ENCODE results near the gene CHI3L1. TPM values are rescaled to one million over a fixed set of nuclear protein-coding genes. Genes with fewer than 3 reads are reported as not detected.

The CHI3L1 gene
- total RNA-seq, 2 experiments from 2014 or later, result not detected

DNA sequence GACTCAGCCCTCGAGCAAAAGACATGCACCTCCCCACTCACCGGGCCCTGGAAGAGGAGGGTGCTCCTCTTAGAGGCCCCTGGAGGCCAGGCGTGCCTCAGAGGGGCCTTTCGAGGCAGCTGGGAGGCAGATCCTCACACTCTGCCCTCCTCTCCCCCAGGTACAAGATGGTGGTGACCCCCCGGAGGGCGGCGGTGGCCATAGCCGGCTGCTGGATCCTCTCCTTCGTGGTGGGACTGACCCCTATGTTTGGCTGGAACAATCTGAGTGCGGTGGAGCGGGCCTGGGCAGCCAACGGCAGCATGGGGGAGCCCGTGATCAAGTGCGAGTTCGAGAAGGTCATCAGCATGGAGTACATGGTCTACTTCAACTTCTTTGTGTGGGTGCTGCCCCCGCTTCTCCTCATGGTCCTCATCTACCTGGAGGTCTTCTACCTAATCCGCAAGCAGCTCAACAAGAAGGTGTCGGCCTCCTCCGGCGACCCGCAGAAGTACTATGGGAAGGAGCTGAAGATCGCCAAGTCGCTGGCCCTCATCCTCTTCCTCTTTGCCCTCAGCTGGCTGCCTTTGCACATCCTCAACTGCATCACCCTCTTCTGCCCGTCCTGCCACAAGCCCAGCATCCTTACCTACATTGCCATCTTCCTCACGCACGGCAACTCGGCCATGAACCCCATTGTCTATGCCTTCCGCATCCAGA is 21.3 kb downstream of the CHI3L1 start:
- ChIA-PET CTCF (interaction anchor here (1.4 kb wide), 1 partner anchor 125 kb away, joined by 4 read pairs; no protein-coding TSS in a partner anchor), POLR2A (no interaction called here)
- Mint-ChIP-seq H3K4me3 (no peak overlapping the region), H3K27ac (no peak overlapping the region), H3K27me3 (ENCODE audit: low read depth) (peaks cover 14% of the 10 kb centered on the region), H3K9me3 (ENCODE audit: insufficient read depth) (no peaks in the 10 kb centered on the region), H3K4me1 (ENCODE audit: low read depth) (peaks cover 2% of the 10 kb centered on the region), H3K36me3 (ENCODE audit: low read depth) (no peaks in the 10 kb centered on the region)
- DNase-seq, result no peak
- ATAC-seq, result no peak

DNA sequence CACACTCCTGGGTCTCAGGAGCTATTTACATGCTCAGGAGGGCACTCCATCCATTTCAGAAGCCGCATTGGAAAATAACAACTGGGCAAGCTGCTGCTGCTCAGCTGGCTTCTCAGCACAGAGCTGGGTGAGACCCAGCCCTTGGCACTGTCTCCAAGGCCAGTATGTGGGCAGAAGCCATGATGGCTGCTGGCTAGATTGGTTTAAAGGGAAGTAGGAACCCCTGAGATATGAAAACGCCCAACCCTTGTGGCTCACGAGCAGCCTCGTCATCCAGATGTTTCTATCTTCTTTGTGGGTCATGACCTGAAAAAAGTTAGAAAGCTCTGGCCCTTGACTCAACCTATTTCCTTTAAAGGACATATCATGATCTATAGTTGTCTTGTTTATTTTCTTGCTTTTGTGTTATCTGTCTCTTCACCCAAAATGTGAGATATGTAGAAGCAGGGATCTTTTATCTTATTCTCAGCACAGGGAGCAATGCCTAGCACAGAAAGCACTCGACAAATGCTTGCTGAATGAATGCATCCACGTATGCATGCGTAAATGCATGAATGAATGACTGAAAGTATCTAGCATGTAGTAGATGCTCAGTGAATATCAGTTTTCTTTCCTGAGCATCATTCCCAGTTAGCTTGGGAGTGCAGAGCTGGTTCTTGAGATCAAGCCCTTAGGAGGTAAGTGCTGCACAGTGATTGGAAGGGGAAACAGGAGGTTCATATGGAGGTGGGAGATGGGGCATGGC is 22.4 kb downstream of the CHI3L1 start:
- POLR2A ChIA-PET, result no interaction called here
- H3K27ac Mint-ChIP-seq, result no peak overlapping the region
- CTCF ChIA-PET, result interaction anchor here (1.4 kb wide), 1 partner anchor 124 kb away, joined by 4 read pairs; no protein-coding TSS in a partner anchor
- H3K9me3 Mint-ChIP-seq (ENCODE audit: insufficient read depth), result no peaks in the 10 kb centered on the region
- H3K4me1 Mint-ChIP-seq (ENCODE audit: low read depth), result peaks cover 2% of the 10 kb centered on the region
- no peak overlapping the region for H3K4me3 Mint-ChIP-seq
- no peak for ATAC-seq
- H3K36me3 Mint-ChIP-seq (ENCODE audit: low read depth), result no peaks in the 10 kb centered on the region
- DNase-seq, result no peak
- peaks cover 20% of the 10 kb centered on the region for H3K27me3 Mint-ChIP-seq (ENCODE audit: low read depth)

DNA sequence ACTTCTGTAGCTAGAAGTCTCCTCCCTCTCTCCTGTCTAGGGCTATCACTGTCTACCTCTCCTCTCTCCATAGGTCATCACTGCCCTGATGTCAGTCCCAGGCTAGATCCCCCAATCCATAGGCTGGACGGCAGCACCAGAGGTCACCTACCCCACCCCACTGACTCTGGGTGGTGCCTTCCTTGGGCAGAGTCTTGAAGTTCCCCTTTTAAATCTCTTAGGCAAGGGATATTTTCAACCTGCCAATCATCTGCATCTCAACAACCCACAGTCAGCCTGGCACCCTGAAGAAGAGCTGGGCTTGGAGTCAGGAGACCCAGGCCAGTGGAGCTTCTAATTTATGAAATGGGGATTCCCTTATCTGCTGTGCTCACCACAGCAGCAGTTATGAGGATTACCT is 24.1 kb downstream of the CHI3L1 start:
- ChIA-PET CTCF (interaction anchor here (2.0 kb wide), 1 partner anchor 10 kb away, joined by 10 read pairs; no protein-coding TSS in a partner anchor), POLR2A (no interaction called here)
- H3K36me3 Mint-ChIP-seq (ENCODE audit: low read depth), result no peaks in the 10 kb centered on the region
- H3K4me3 Mint-ChIP-seq, result no peak overlapping the region
- H3K27ac Mint-ChIP-seq, result no peak overlapping the region
- peaks cover 31% of the 10 kb centered on the region for H3K27me3 Mint-ChIP-seq (ENCODE audit: low read depth)
- H3K4me1 Mint-ChIP-seq (ENCODE audit: low read depth), result peaks cover 2% of the 10 kb centered on the region
- ATAC-seq (no peak), DNase-seq (no peak)
- no peaks in the 10 kb centered on the region for H3K9me3 Mint-ChIP-seq (ENCODE audit: insufficient read depth)

DNA sequence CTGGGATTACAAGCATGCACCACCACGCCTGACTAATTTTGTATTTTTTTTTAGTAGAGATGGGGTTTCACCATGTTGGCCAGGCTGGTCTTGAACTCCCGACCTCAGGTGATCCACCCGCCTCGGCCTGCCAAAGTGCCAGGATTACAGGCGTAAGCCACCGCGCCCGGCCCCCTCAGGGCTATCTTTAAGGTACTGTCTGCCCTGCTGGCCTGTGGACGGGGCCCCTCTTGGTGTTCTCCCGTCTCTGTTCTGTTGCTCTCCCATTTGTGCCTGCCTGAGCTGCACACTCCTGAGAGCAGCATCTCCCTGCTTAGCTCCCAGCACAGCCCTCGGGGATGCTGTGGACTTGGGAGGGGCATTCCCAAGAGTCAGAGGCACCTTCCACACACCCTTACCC is 24.8 kb downstream of the CHI3L1 start:
- Mint-ChIP-seq H3K4me3 (no peak overlapping the region), H3K4me1 (ENCODE audit: low read depth) (peaks cover 2% of the 10 kb centered on the region), H3K9me3 (ENCODE audit: insufficient read depth) (no peaks in the 10 kb centered on the region), H3K27me3 (ENCODE audit: low read depth) (peaks cover 35% of the 10 kb centered on the region), H3K27ac (no peak overlapping the region), H3K36me3 (ENCODE audit: low read depth) (no peaks in the 10 kb centered on the region)
- ChIA-PET CTCF (interaction anchor here (2.0 kb wide), 1 partner anchor 11 kb away, joined by 10 read pairs; no protein-coding TSS in a partner anchor), POLR2A (no interaction called here)
- ATAC-seq (no peak), DNase-seq (no peak)

DNA sequence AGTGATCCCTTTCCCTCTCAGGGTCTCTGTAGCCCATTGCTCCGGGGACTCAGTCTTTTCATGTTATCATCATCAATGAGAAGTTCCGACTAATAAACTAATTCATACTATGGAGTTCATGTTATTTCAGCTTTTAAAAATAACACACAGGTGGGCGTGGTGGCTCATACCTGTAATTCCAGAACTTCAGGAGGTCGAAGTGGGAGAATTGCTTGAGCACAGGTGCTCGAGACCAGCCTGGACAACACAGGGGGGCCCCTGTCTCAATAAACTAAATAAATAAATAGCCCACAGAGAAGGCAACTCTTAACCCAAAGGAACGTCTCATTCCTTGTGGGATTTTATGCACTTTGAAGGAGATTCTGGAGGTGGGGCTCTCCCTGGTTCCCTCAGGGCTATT is 25.3 kb downstream of the CHI3L1 start:
- Mint-ChIP-seq H3K27me3 (ENCODE audit: low read depth) (peaks cover 35% of the 10 kb centered on the region), H3K4me3 (no peak overlapping the region), H3K27ac (no peak overlapping the region), H3K9me3 (ENCODE audit: insufficient read depth) (no peaks in the 10 kb centered on the region), H3K36me3 (ENCODE audit: low read depth) (no peaks in the 10 kb centered on the region), H3K4me1 (ENCODE audit: low read depth) (no peaks in the 10 kb centered on the region)
- ChIA-PET CTCF (interaction anchor here (2.0 kb wide), 1 partner anchor 11 kb away, joined by 10 read pairs; no protein-coding TSS in a partner anchor), POLR2A (no interaction called here)
- DNase-seq (no peak), ATAC-seq (no peak)

DNA sequence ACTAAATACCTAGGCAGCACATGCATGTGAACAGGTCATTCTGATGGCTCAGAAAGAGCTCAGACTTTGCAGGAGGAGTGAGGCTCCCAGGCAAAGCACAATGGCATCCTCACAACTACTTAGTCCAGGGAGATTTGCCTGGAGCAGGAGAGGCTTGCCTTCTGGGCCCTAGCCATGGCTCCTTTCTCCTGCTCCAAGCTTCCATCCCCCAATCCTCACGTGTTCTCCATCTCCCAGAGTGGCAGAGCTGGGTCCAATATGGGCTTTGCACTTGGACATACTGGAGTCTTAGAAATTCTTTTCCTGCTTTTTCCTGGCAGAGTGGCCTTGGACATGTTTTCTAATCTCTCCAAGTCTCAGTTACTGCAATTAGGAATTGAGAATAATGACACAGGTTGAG is 26.7 kb downstream of the CHI3L1 start:
- Mint-ChIP-seq H3K9me3 (ENCODE audit: insufficient read depth) (no peaks in the 10 kb centered on the region), H3K36me3 (ENCODE audit: low read depth) (no peaks in the 10 kb centered on the region), H3K4me3 (no peak overlapping the region), H3K4me1 (ENCODE audit: low read depth) (no peaks in the 10 kb centered on the region), H3K27me3 (ENCODE audit: low read depth) (peaks cover 35% of the 10 kb centered on the region), H3K27ac (no peak overlapping the region)
- DNase-seq (no peak), ATAC-seq (no peak)
- ChIA-PET CTCF (no interaction called here), POLR2A (no interaction called here)

DNA sequence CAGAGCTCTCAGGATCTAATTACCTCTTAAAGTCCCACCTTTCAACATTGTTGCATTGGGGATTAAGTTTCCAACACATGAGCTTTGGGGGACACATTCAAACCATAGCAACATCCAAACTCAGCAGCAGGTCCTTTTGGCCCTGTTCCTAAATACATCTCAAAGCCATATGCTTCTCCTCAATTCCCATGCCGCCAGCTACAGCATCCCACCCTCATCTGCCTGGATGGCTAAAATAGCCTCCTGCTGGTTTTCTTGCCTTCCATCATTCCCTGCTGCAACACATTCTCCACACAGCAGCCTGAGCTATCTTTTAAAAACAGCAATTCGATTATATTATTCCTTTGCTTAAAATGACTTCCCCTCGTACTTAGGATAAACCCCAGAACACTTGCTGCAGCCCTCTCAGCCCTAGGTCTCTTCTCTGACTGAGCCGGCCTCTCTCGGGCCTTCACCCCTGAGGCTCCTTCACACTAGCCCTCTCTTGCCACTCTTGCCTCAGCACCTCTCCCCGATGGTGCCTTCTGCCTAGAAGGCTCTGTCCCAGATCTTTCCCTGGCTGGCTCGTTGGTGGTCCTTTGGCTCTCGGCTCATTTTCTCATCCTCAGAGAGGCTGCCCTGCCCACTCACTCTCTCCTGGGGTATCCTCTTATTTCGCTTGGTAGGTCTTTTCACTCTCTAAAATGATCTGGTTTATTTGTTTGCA is 27.4 kb downstream of the CHI3L1 start:
- no peaks in the 10 kb centered on the region for H3K9me3 Mint-ChIP-seq (ENCODE audit: insufficient read depth)
- no peaks in the 10 kb centered on the region for H3K36me3 Mint-ChIP-seq (ENCODE audit: low read depth)
- peaks cover 31% of the 10 kb centered on the region for H3K27me3 Mint-ChIP-seq (ENCODE audit: low read depth)
- ATAC-seq (no peak), DNase-seq (no peak)
- no peaks in the 10 kb centered on the region for H3K4me1 Mint-ChIP-seq (ENCODE audit: low read depth)
- H3K27ac Mint-ChIP-seq, result no peak overlapping the region
- CTCF ChIA-PET, result interaction anchor here (1.0 to 1.4 kb wide), 3 partner anchors 12 to 57 kb away, joined by 3 read pairs; no protein-coding TSS in a partner anchor
- POLR2A ChIA-PET, result no interaction called here
- no peak overlapping the region for H3K4me3 Mint-ChIP-seq

DNA sequence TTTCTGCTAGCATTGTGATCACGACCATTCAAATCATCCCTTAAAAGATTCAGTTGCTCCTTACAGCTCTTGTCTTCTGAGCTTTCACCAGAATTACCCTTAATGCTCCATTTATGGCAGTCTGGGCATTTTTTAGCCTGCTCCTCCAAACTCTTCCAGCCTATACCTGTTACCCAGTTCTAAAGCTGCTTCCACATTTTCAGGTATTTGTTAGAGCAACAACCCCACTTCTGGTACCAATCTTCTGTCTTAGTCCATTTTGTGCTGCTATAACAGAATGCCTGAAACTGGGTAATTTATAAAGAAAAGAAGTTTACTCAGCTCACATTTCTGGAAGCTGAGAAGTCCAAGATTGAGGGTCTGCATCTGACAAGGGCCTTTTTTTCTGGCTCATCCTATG is 28.1 kb downstream of the CHI3L1 start:
- ChIA-PET POLR2A (no interaction called here), CTCF (interaction anchor here (1.0 to 1.4 kb wide), 3 partner anchors 13 to 58 kb away, joined by 3 read pairs; no protein-coding TSS in a partner anchor)
- no peaks in the 10 kb centered on the region for H3K4me1 Mint-ChIP-seq (ENCODE audit: low read depth)
- H3K27ac Mint-ChIP-seq, result no peak overlapping the region
- H3K4me3 Mint-ChIP-seq, result no peak overlapping the region
- H3K9me3 Mint-ChIP-seq (ENCODE audit: insufficient read depth), result no peaks in the 10 kb centered on the region
- no peak for DNase-seq
- H3K36me3 Mint-ChIP-seq (ENCODE audit: low read depth), result no peaks in the 10 kb centered on the region
- peaks cover 31% of the 10 kb centered on the region for H3K27me3 Mint-ChIP-seq (ENCODE audit: low read depth)
- ATAC-seq, result no peak

DNA sequence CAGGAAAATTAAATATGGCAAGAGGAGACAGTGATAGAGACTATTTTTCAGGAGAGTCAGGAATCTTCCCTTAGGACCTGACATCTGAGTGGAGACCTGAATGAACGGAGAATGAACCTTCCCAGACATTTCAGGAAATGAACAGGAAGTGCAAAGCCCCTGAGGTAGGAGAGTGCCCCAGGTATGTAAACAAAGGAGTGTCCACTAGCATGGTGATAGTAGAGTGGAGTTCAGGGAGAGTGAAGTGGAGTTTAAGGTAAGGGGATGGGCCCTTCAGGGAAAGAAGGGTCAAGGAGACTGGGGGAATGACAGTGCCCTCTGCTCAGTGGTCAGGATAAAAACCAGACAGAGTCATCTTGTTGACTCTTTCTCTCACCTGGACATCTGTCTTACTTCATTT is 30.2 kb downstream of the CHI3L1 start:
- ChIA-PET CTCF (no interaction called here), POLR2A (no interaction called here)
- no peak for DNase-seq
- H3K27ac Mint-ChIP-seq, result no peak overlapping the region
- no peak overlapping the region for H3K4me3 Mint-ChIP-seq
- no peaks in the 10 kb centered on the region for H3K9me3 Mint-ChIP-seq (ENCODE audit: insufficient read depth)
- H3K36me3 Mint-ChIP-seq (ENCODE audit: low read depth), result no peaks in the 10 kb centered on the region
- ATAC-seq, result no peak
- H3K4me1 Mint-ChIP-seq (ENCODE audit: low read depth), result no peaks in the 10 kb centered on the region
- H3K27me3 Mint-ChIP-seq (ENCODE audit: low read depth), result peaks cover 25% of the 10 kb centered on the region

DNA sequence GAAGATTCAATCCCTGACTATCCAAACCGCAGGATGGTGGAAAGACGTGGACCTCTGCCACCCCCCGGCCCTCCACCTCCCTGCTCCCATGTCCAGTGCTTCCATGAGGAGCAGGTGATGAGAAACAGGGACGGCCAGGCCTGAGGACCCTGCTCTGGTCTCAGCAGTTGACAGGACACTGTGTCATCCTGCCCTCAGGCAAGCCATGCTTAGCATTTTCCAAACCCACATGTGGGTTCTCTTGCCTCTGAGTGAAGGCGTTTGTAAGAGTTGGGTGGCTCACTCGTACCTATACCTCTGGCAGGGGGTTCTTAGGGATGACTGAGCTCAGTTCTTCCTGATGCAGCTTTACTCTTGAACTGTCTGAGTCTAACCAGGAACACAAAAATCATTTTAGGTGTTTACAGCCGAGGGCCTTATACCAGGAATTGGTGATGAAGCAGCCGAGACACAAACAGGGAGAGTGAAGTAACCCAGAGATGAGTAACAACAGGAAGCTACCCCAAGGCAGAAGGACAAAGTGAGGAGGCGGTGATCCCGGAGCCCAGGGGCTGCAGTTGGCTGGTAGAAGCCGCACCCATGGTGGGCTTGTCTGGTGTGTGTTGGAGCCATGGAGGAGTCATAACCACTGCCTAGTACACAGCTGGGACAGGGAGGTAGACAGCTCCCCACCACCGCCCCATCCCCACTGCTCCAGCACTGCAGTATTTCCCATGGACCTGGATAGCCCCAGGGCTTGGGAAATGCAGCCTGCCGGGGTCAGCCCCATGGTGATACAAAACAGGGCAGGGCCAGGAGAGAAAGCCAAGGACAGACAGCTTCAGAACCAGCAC is 32.3 kb downstream of the CHI3L1 start:
- ATAC-seq, result no peak
- H3K36me3 Mint-ChIP-seq (ENCODE audit: low read depth), result no peaks in the 10 kb centered on the region
- CTCF ChIA-PET, result interaction anchor here (2.7 kb wide), 1 partner anchor 18 kb away, joined by 11 read pairs; no protein-coding TSS in a partner anchor

More for the DNA sequence above, 32.3 kb downstream of the CHI3L1 start:
- POLR2A ChIA-PET, result no interaction called here
- H3K4me3 Mint-ChIP-seq, result no peak overlapping the region
- peaks cover 16% of the 10 kb centered on the region for H3K27me3 Mint-ChIP-seq (ENCODE audit: low read depth)
- H3K4me1 Mint-ChIP-seq (ENCODE audit: low read depth), result no peaks in the 10 kb centered on the region
- DNase-seq, result no peak
- no peak overlapping the region for H3K27ac Mint-ChIP-seq
- H3K9me3 Mint-ChIP-seq (ENCODE audit: insufficient read depth), result no peaks in the 10 kb centered on the region

All from activated CD8-positive, alpha-beta T cell treated with anti-CD3 and anti-CD28 coated beads, Interleukin-2, amount 10 ng/mL, durations not matched to agents 7 days and 5 days (primary cell).